ENCODE data around the gene AP5Z1. TPM values are rescaled to one million over a fixed set of nuclear protein-coding genes. Genes with fewer than 3 reads are reported as not detected.

AP5Z1 gene
- total and polyA plus RNA-seq, 2 of the 4 experiments (the other 2 are of a cell fraction) = 9.7 to 38.7 TPM

GRCh38 chr7:4807598-4808016 lies 32.2 kb downstream of the AP5Z1 start:
- intact Hi-C loops (cut with micrococcal nuclease) = no loop called here
- H2AFZ ChIP-seq (replicated peaks; ENCODE audit: low read length, poor library complexity) = no peak overlapping the region
- H3K9me3 ChIP-seq (ENCODE audit: control insufficient read depth, insufficient read depth, low read length) = no peaks in the 10 kb centered on the region; the same call in 1 of the 2 replicates
- H2BK15ac ChIP-seq (ENCODE audit: low read depth, low read length) = no peak overlapping the region
- no peaks in the 10 kb centered on the region for H3K9me1 ChIP-seq (ENCODE audit: insufficient read depth, low read length)
- CTCF ChIA-PET = no interaction called here
- TF ChIP-seq NFE2L2 (IDR thresholded peaks at IDR 0.05; ENCODE audit: low read depth, low read length) = no peak
- H3K4me3 ChIP-seq (ENCODE audit: insufficient read depth, low read depth, low read length) = no peak overlapping the region
- H3K23ac ChIP-seq (ENCODE audit: low read depth, low read length) = no peak overlapping the region
- H2BK20ac ChIP-seq (ENCODE audit: low read depth, low read length) = no peak overlapping the region
- H3K14ac ChIP-seq (replicated peaks; ENCODE audit: low read depth, low read length) = no peak overlapping the region
- no peak overlapping the region for H3K4ac ChIP-seq (ENCODE audit: low read depth, low read length)
- no peak overlapping the region for H4K5ac ChIP-seq (ENCODE audit: low read depth, low read length)
- H2AK9ac ChIP-seq (replicated peaks; ENCODE audit: low read depth, low read length, poor library complexity) = no peak overlapping the region
- no peak overlapping the region for H2BK120ac ChIP-seq (ENCODE audit: low read depth, low read length)
- in situ Hi-C loops (cut with MboI; ENCODE audit: low sequenced_read_pairs) = no loop called here
- H3K18ac ChIP-seq (ENCODE audit: low read depth, low read length) = no peak overlapping the region
- DNase-seq (no peak), ATAC-seq (ENCODE audit: low read depth) (no peak)
- dilution Hi-C loops (cut with HindIII; ENCODE audit: low sequenced_read_pairs, unreplicated experiment) = no loop called here
- H3K56ac ChIP-seq (ENCODE audit: extremely low read depth, insufficient read depth, low read length) = no peak overlapping the region
- 13% methylated on average over 4 of the region's 5 CpGs; no CpG with 5 or more reads in 1 of the 2 experiments for WGBS, 2 experiments (ENCODE audit: extremely low coverage in 2 of 2, insufficient read length in 1 of 2)
- no peak overlapping the region for H3K4me2 ChIP-seq (ENCODE audit: low read depth, low read length)
- no peaks in the 10 kb centered on the region for H3K4me1 ChIP-seq (ENCODE audit: control insufficient read depth, insufficient read depth, low read length)
- H3K27me3 ChIP-seq (ENCODE audit: control insufficient read depth, insufficient read depth, low read length) = peaks cover 16% of the 10 kb centered on the region
- POLR2A ChIA-PET (ENCODE audit: unreplicated experiment) = no interaction called here
- H3K36me3 ChIP-seq (ENCODE audit: control insufficient read depth, insufficient read depth, low read length) = no peaks in the 10 kb centered on the region
- no peaks in the 10 kb centered on the region for H4K20me1 ChIP-seq (ENCODE audit: insufficient read depth, low read length)
- no peaks in the 10 kb centered on the region for H3K79me1 ChIP-seq (ENCODE audit: low read depth in 1 of 2, low read length in 2 of 2)
- BruUV-seq (replicated peaks) = no TSS peak
- H3K27ac ChIP-seq (ENCODE audit: insufficient read depth, low read length) = no peak overlapping the region
- H2BK5ac ChIP-seq (ENCODE audit: low read depth, low read length, poor library complexity, severe bottlenecking) = no peak overlapping the region
- H4K91ac ChIP-seq (ENCODE audit: insufficient read depth, low read depth, low read length) = no peak overlapping the region
- no peak overlapping the region for H4K8ac ChIP-seq (ENCODE audit: low read depth in 2 of 2, low read length in 2 of 2)
- H3K9ac ChIP-seq (ENCODE audit: low read depth, low read length) = no peak overlapping the region
- H2AK5ac ChIP-seq (ENCODE audit: low read depth, low read length) = no peak overlapping the region
